ENCODE data around the gene PLK3. TPM values are rescaled to one million over a fixed set of nuclear protein-coding genes. Genes with fewer than 3 reads are reported as not detected.
A peak's percentile ranks its signal among the peaks of the same experiment; 100 is the strongest.

PLK3 gene
- polyA plus RNA-seq, 2 of the 4 experiments (the other 2 are of a cell fraction): 11.2 to 12.6 TPM

GRCh38 chr1:44806025-44806703 is 6.0 kb downstream of the PLK3 start:
- Histone ChIP-seq H3K4me3 (no peak overlapping the region), H3K9me3 (no peaks in the 10 kb centered on the region), H3K4me1 (peaks cover 80% of the 10 kb centered on the region), H3K27ac (peak overlapping the region; percentile 98 to 99), H3K4me2 (peak overlapping the region; percentile 81)
- ChIA-PET CTCF (interaction anchor here (1.2 to 3.9 kb wide), 4 partner anchors 7 to 78 kb away, joined by 3 to 9 read pairs (median 4); partner anchors contain the start of gene BEST4), POLR2A (interaction anchor here (0.6 to 3.9 kb wide), 6 partner anchors 12 to 31 kb away, joined by 3 to 57 read pairs (median 4); partner anchors contain the start of gene RPS8)
- FAIRE-seq: no peak
- ATAC-seq: no peak
- 97% methylated on average over 20 of the region's 70 CpGs for WGBS (ENCODE audit: missing lambda C conversion rate)
- DNase-seq (ENCODE audit: low read depth in 1 of 2, low spot score in 1 of 2): no peak
- TF ChIP-seq POLR2AphosphoS2 (conservative IDR thresholded peaks at IDR 0.05; ENCODE audit: low read length) (0 out of 2 replicates have a peak, but pooled peaks have one; percentile 53), KDM5A (IDR thresholded peaks at IDR 0.05) (no peak)

- H3K4me3 ChIP-seq: 0 out of 3 replicates have a peak within 1 kb of the TSS, but pooled peaks have one; percentile 14
- H3K4me2 ChIP-seq: peak within 1 kb of the TSS; percentile 81
- DNase-seq (ENCODE audit: low read depth in 1 of 2, low spot score in 1 of 2) (no peak), ATAC-seq (peak; percentile 10 to 11; a peak in 4 of 6 replicates), FAIRE-seq (no peak)
- 46% methylated on average over 7 of the region's 7 CpGs for WGBS (ENCODE audit: missing lambda C conversion rate)
- H3K27ac ChIP-seq: peak within 1 kb of the TSS; percentile 98 to 99
- H3K9me3 ChIP-seq: no peaks in the 10 kb centered on the region
- no peak for TF ChIP-seq RNF2 (IDR thresholded peaks at IDR 0.05; ENCODE audit: borderline replicate concordance, low read depth)
- peak; percentile 10; the same call in 1 of the 2 replicates for TF ChIP-seq HOXB5 (CRISPR knock-in tag; IDR thresholded peaks at IDR 0.05)
- peak; percentile 41; the same call in 1 of the 2 replicates for TF ChIP-seq FOSL2 (IDR thresholded peaks at IDR 0.05)
- TF ChIP-seq FOSL2 (CRISPR knock-in tag; IDR thresholded peaks at IDR 0.05): no peak
- TF ChIP-seq CTCF (IDR thresholded peaks at IDR 0.05): no peak
- 0 out of 2 replicates have a peak, but pooled peaks have one; percentile 22 for TF ChIP-seq POLR2A (IDR thresholded peaks at IDR 0.05; ENCODE audit: low read length)
- TF ChIP-seq TFCP2L1 (CRISPR knock-in tag; IDR thresholded peaks at IDR 0.05): 0 out of 2 replicates have a peak, but pooled peaks have one; percentile 44
- peak; percentile 33; the same call in 1 of the 2 replicates for TF ChIP-seq GATA3 (IDR thresholded peaks at IDR 0.05; ENCODE audit: borderline replicate concordance)
- H3K4me1 ChIP-seq: peaks cover 83% of the 10 kb centered on the region
- ChIA-PET POLR2A (interaction anchor here (0.6 to 3.9 kb wide), 7 partner anchors 12 to 715 kb away, joined by 3 to 57 read pairs (median 5); partner anchors contain the start of genes PRDX1, RNU5D-1 and RPS8), CTCF (interaction anchor here (0.6 to 1.3 kb wide), 2 partner anchors 8 to 68 kb away, joined by 3 to 4 read pairs; no protein-coding TSS in a partner anchor)
Observed at GRCh38 chr1:44806704-44807363, 6.7 kb downstream of the PLK3 start, which contains the start of gene DYNLT4. TSS of gene DYNLT4 (minus strand) at chr1:44807351. CDS start at chr1:44806668, 683 bp downstream.

- under 1% methylated on average over 13 of the region's 16 CpGs for WGBS (ENCODE audit: missing lambda C conversion rate)
- DNase-seq (ENCODE audit: low read depth in 1 of 2, low spot score in 1 of 2): peak; percentile 90 to 97
- peak; percentile 77 to 80 for ATAC-seq
- H3K4me2 ChIP-seq: peak overlapping the region; percentile 81
- H3K9me3 ChIP-seq: no peaks in the 10 kb centered on the region
- no peak for FAIRE-seq
- 0 out of 3 replicates have a peak overlapping the region, but pooled peaks have one; percentile 14 for H3K4me3 ChIP-seq
- H3K27ac ChIP-seq: peak overlapping the region; percentile 98 to 99
- POLR2A ChIA-PET: interaction anchor here (1.2 to 3.9 kb wide), 6 partner anchors 7 to 714 kb away, joined by 3 to 57 read pairs (median 9); partner anchors contain the start of genes PLK3, PRDX1, RNU5D-1 and RPS8
- H3K4me1 ChIP-seq: peaks cover 80% of the 10 kb centered on the region
- CTCF ChIA-PET: interaction anchor here (0.6 to 1.4 kb wide), 4 partner anchors 9 to 68 kb away, joined by 3 to 4 read pairs (median 4); no protein-coding TSS in a partner anchor
- peak; percentile 31; the same call in 1 of the 2 replicates for TF ChIP-seq NFE2L2 (conservative IDR thresholded peaks at IDR 0.05; ENCODE audit: low read length)
- TF ChIP-seq CBX8 (IDR thresholded peaks at IDR 0.05): no peak
- no peak for TF ChIP-seq CBX2 (IDR thresholded peaks at IDR 0.05; ENCODE audit: borderline replicate concordance, low read depth)
- TF ChIP-seq ZFP36 (IDR thresholded peaks at IDR 0.05; ENCODE audit: borderline replicate concordance, partially characterized antibody): no peak
- peak; percentile 74 to 81; a peak in 4 of 5 replicates for TF ChIP-seq JUN (IDR thresholded peaks at IDR 0.05)
- TF ChIP-seq ZC3H11A (IDR thresholded peaks at IDR 0.05): no peak
- peak; percentile 40; the same call in 1 of the 2 replicates for TF ChIP-seq GATA3 (IDR thresholded peaks at IDR 0.05; ENCODE audit: borderline replicate concordance)
- TF ChIP-seq E2F6 (IDR thresholded peaks at IDR 0.05; ENCODE audit: borderline replicate concordance, low read depth): peak; percentile 88
- TF ChIP-seq RARB (CRISPR knock-in tag; IDR thresholded peaks at IDR 0.05): 0 out of 2 replicates have a peak, but pooled peaks have one; percentile 13
- no peak for TF ChIP-seq PHF8 (IDR thresholded peaks at IDR 0.05; ENCODE audit: borderline replicate concordance, low read depth)
- peak; percentile 72; the same call in 1 of the 2 replicates for TF ChIP-seq EHF (CRISPR knock-in tag; IDR thresholded peaks at IDR 0.05)
- TF ChIP-seq EHMT2 (IDR thresholded peaks at IDR 0.05; ENCODE audit: low read depth): no peak
- no peak for TF ChIP-seq BHLHE40 (IDR thresholded peaks at IDR 0.05; ENCODE audit: low read depth, low read length)
- peak; percentile 89 for TF ChIP-seq ZNF302 (CRISPR knock-in tag; IDR thresholded peaks at IDR 0.05)
- TF ChIP-seq FOXS1 (CRISPR knock-in tag; IDR thresholded peaks at IDR 0.05): no peak
- TF ChIP-seq TFCP2L1 (CRISPR knock-in tag; IDR thresholded peaks at IDR 0.05): no peak
- TF ChIP-seq RNF2 (IDR thresholded peaks at IDR 0.05; ENCODE audit: borderline replicate concordance, low read depth): no peak
- TF ChIP-seq CHD2 (IDR thresholded peaks at IDR 0.05; ENCODE audit: low read length, partially characterized antibody): no peak
- TF ChIP-seq FOSL2 (IDR thresholded peaks at IDR 0.05): peak; percentile 32; the same call in 1 of the 2 replicates
- peak; percentile 86 for TF ChIP-seq FOSL2 (CRISPR knock-in tag; IDR thresholded peaks at IDR 0.05)
- peak; percentile 97 for TF ChIP-seq MAX (IDR thresholded peaks at IDR 0.05)
- TF ChIP-seq HOXB13 (CRISPR knock-in tag; IDR thresholded peaks at IDR 0.05; ENCODE audit: low read depth): peak; percentile 82
- no peak for TF ChIP-seq POLR2AphosphoS2 (conservative IDR thresholded peaks at IDR 0.05; ENCODE audit: low read length)
- no peak for TF ChIP-seq SREBF2 (IDR thresholded peaks at IDR 0.05)
Observed at GRCh38 chr1:44807364-44808062, 7.3 kb downstream of the PLK3 start.
